Neuronal stem cell (in vitro differentiated cells): ENCODE measurements around the gene PTPRT.

ENCODE experiments used
- DNase-seq: peaks from one replicate; pipeline ENCODE4 v3.0.0-alpha.2; 2013; ENCODE audit warnings: low spot score
- H2AFZ ChIP-seq: one replicate; pipeline ENCODE4 v1.6.1; 2013; ENCODE audit warnings: mild to moderate bottlenecking, low read length, inconsistent platforms
- H2AK5ac ChIP-seq: 2 replicates; pipeline ENCODE4 v1.6.1; 2013; ENCODE audit warnings: low read depth, mild to moderate bottlenecking, inconsistent platforms, low read length, moderate library complexity, mixed read lengths
- H2BK120ac ChIP-seq: 2 replicates; pipeline ENCODE4 v1.6.1; 2013; ENCODE audit warnings: low read depth, mild to moderate bottlenecking, inconsistent platforms, low read length, moderate library complexity, mixed read lengths
- H2BK12ac ChIP-seq: one replicate; pipeline ENCODE4 v1.6.1; 2013; ENCODE audit warnings: low read length, inconsistent platforms
- H2BK15ac ChIP-seq: 2 replicates; pipeline ENCODE4 v1.6.1; 2013; ENCODE audit warnings: mild to moderate bottlenecking, low read length, inconsistent platforms, mixed read lengths
- H2BK5ac ChIP-seq: one replicate; pipeline ENCODE4 v1.6.1; 2013; ENCODE audit warnings: inconsistent platforms, mild to moderate bottlenecking, low read length, moderate library complexity
- H3K14ac ChIP-seq: one replicate; pipeline ENCODE4 v1.6.1; 2013; ENCODE audit warnings: low read length, inconsistent platforms
- H3K18ac ChIP-seq: 2 replicates; pipeline ENCODE4 v1.6.1; 2013; ENCODE audit warnings: low read length, inconsistent platforms
- H3K23ac ChIP-seq: 2 replicates; pipeline ENCODE4 v1.6.1; 2013; ENCODE audit warnings: low read depth, mild to moderate bottlenecking, mixed read lengths, low read length, inconsistent platforms; ENCODE audit not compliant: poor library complexity
- H3K27ac ChIP-seq: replicated peaks from 3 replicates; pipeline ENCODE4 v1.5.1; 2013; ENCODE audit warnings: low read length, inconsistent platforms
- H3K27me3 ChIP-seq, 3 experiments: 2 replicates each; pipeline ENCODE4 v1.6.1; 2013; ENCODE audit warnings: low read length in 3 of 3, mild to moderate bottlenecking in 2 of 3, inconsistent platforms in 1 of 3, low read depth in 1 of 3, mixed read lengths in 1 of 3, moderate library complexity in 1 of 3; ENCODE audit not compliant: control insufficient read depth in 3 of 3, insufficient read depth in 3 of 3
- H3K36me3 ChIP-seq, 2 donors: replicated peaks in 1 of 2; 2 replicates each; pipeline ENCODE4 v1.6.1; 2013; ENCODE audit warnings: low read length in 2 of 2; ENCODE audit not compliant: control insufficient read depth in 2 of 2, insufficient read depth in 2 of 2
- H3K4ac ChIP-seq: 2 replicates; pipeline ENCODE4 v1.6.1; 2013; ENCODE audit warnings: inconsistent platforms, mild to moderate bottlenecking, low read length, moderate library complexity
- H3K4me1 ChIP-seq, 2 donors: 1 replicate in 1 of 2; 2 replicates in 1 of 2; pipeline ENCODE4 v1.6.1; 2013; ENCODE audit warnings: low read length in 2 of 2, low read depth in 1 of 2; ENCODE audit not compliant: control insufficient read depth in 2 of 2, insufficient read depth in 1 of 2
- H3K4me2 ChIP-seq: one replicate; pipeline ENCODE4 v1.6.1; 2013; ENCODE audit warnings: mild to moderate bottlenecking, low read length, inconsistent platforms; ENCODE audit not compliant: insufficient read depth, poor library complexity, severe bottlenecking
- H3K4me3 ChIP-seq, 2 donors: 2 replicates each; pipeline ENCODE4 v1.5.1; 2013; ENCODE audit warnings: low read length in 2 of 2, mild to moderate bottlenecking in 2 of 2, inconsistent platforms in 1 of 2, moderate library complexity in 1 of 2
- H3K79me1 ChIP-seq: one replicate; pipeline ENCODE4 v1.6.1; 2013; ENCODE audit warnings: low read depth, mild to moderate bottlenecking, inconsistent platforms, low read length, moderate library complexity
- H3K9ac ChIP-seq: one replicate; pipeline ENCODE4 v1.6.1; 2013; ENCODE audit warnings: mild to moderate bottlenecking, low read depth, low read length, inconsistent platforms; ENCODE audit not compliant: poor library complexity
- H3K9me3 ChIP-seq, 2 donors: replicated peaks in 1 of 2; 2 replicates each; pipeline versions ENCODE3 to v1.6.1; 2013; ENCODE audit warnings: low read length in 2 of 2, mild to moderate bottlenecking in 2 of 2, inconsistent platforms in 1 of 2, low read depth in 1 of 2, mixed read lengths in 1 of 2, moderate library complexity in 1 of 2; ENCODE audit not compliant: control insufficient read depth in 2 of 2, insufficient read depth in 1 of 2
- H4K8ac ChIP-seq: one replicate; pipeline ENCODE4 v1.6.1; 2013; ENCODE audit warnings: low read depth, mild to moderate bottlenecking, inconsistent platforms, low read length, moderate library complexity
- H4K91ac ChIP-seq: one replicate; pipeline ENCODE4 v1.6.1; 2013; ENCODE audit warnings: low read length, low read depth, mild to moderate bottlenecking, inconsistent platforms; ENCODE audit not compliant: poor library complexity
- WGBS, 2 donors: extraction: QIAGEN DNeasy Blood & Tissue Kit; methylation state at CpG; one replicate each; pipeline ENCODE4 v1.1.7; 2013; ENCODE audit warnings: missing lambda C conversion rate in 2 of 2, mixed read lengths in 1 of 2; ENCODE audit not compliant: insufficient read length in 2 of 2, insufficient replicate concordance in 1 of 2; ENCODE audit errors: extremely low coverage in 2 of 2; 5-methylcytosine and 5-hydroxymethylcytosine counted together

Gene PTPRT

GRCh38 chr20:42350521-42350920 is 839.2 kb downstream of the PTPRT start:
- Histone ChIP-seq H2BK15ac (no peak overlapping the region), H2BK12ac (no peak overlapping the region), H3K27me3 (no peaks in the 10 kb centered on the region), H3K18ac (no peak overlapping the region), H3K4ac (no peak overlapping the region), H3K27ac (no peak overlapping the region), H3K4me3 (no peak overlapping the region), H2BK120ac (no peak overlapping the region), H3K36me3 (no peaks in the 10 kb centered on the region), H3K4me2 (no peak overlapping the region), H2AK5ac (no peak overlapping the region), H3K9me3 (no peaks in the 10 kb centered on the region), H2AFZ (no peak overlapping the region), H3K23ac (no peak overlapping the region), H3K9ac (no peak overlapping the region), H3K4me1 (no peaks in the 10 kb centered on the region), H3K79me1 (no peaks in the 10 kb centered on the region), H4K91ac (no peak overlapping the region), H2BK5ac (no peak overlapping the region), H4K8ac (no peak overlapping the region), H3K14ac (no peak overlapping the region)
- no peak for DNase-seq
- no CpG with 5 or more reads among the region's 7 CpGs for WGBS, 2 donors

- H2AFZ ChIP-seq, result no peak overlapping the region
- H3K27me3 ChIP-seq, result no peaks in the 10 kb centered on the region
- no peak overlapping the region for H3K4me3 ChIP-seq
- WGBS, 2 donors, result no CpG with 5 or more reads among the region's 10 CpGs
- no peak overlapping the region for H3K14ac ChIP-seq
- no peak for DNase-seq
- no peak overlapping the region for H4K91ac ChIP-seq
- H3K18ac ChIP-seq, result no peak overlapping the region
- H3K4me1 ChIP-seq, result no peaks in the 10 kb centered on the region
- no peak overlapping the region for H2AK5ac ChIP-seq
- H2BK12ac ChIP-seq, result no peak overlapping the region
- H3K23ac ChIP-seq, result no peak overlapping the region
- no peak overlapping the region for H2BK5ac ChIP-seq
- H4K8ac ChIP-seq, result no peak overlapping the region
- H3K4ac ChIP-seq, result no peak overlapping the region
- H3K36me3 ChIP-seq, result no peaks in the 10 kb centered on the region
- H2BK15ac ChIP-seq, result no peak overlapping the region
- no peak overlapping the region for H3K9ac ChIP-seq
- H3K79me1 ChIP-seq, result no peaks in the 10 kb centered on the region
- H3K4me2 ChIP-seq, result no peak overlapping the region
- H3K9me3 ChIP-seq, result no peaks in the 10 kb centered on the region
- H3K27ac ChIP-seq, result no peak overlapping the region
- no peak overlapping the region for H2BK120ac ChIP-seq
Observed at GRCh38 chr20:42346189-42347170, 843.2 kb downstream of the PTPRT start.

GRCh38 chr20:42341654-42342053 is 848.1 kb downstream of the PTPRT start:
- Histone ChIP-seq H3K79me1 (no peaks in the 10 kb centered on the region), H2AFZ (no peak overlapping the region), H3K9ac (no peak overlapping the region), H3K9me3 (no peaks in the 10 kb centered on the region), H3K4me2 (no peak overlapping the region), H3K4me3 (no peak overlapping the region), H4K91ac (no peak overlapping the region), H2BK120ac (no peak overlapping the region), H3K27ac (no peak overlapping the region), H2BK5ac (no peak overlapping the region), H3K27me3 (no peaks in the 10 kb centered on the region), H2BK12ac (no peak overlapping the region), H3K36me3 (no peaks in the 10 kb centered on the region), H4K8ac (no peak overlapping the region), H3K23ac (no peak overlapping the region), H2BK15ac (no peak overlapping the region), H3K4ac (no peak overlapping the region), H2AK5ac (no peak overlapping the region), H3K18ac (no peak overlapping the region), H3K4me1 (peaks cover 0 to 9% of the 10 kb centered on the region in 2 donors), H3K14ac (no peak overlapping the region)
- no CpG with 5 or more reads among the region's 2 CpGs for WGBS, 2 donors
- no peak for DNase-seq

- no peak overlapping the region for H3K9ac ChIP-seq
- no peak overlapping the region for H2BK15ac ChIP-seq
- H3K14ac ChIP-seq, result no peak overlapping the region
- no peak overlapping the region for H3K4me2 ChIP-seq
- H3K79me1 ChIP-seq, result no peaks in the 10 kb centered on the region
- H3K4ac ChIP-seq, result no peak overlapping the region
- H3K4me1 ChIP-seq, result peaks cover 0 to 9% of the 10 kb centered on the region in 2 donors
- no peak overlapping the region for H4K8ac ChIP-seq
- no peaks in the 10 kb centered on the region for H3K36me3 ChIP-seq
- H3K4me3 ChIP-seq, result no peak overlapping the region
- no peak overlapping the region for H3K23ac ChIP-seq
- no peak overlapping the region for H3K18ac ChIP-seq
- H4K91ac ChIP-seq, result no peak overlapping the region
- no peak overlapping the region for H2BK5ac ChIP-seq
- no CpG with 5 or more reads among the region's 4 CpGs for WGBS, 2 donors
- H2AFZ ChIP-seq, result no peak overlapping the region
- no peaks in the 10 kb centered on the region for H3K9me3 ChIP-seq
- no peak overlapping the region for H2BK12ac ChIP-seq
- no peaks in the 10 kb centered on the region for H3K27me3 ChIP-seq
- DNase-seq, result no peak
- H3K27ac ChIP-seq, result no peak overlapping the region
- no peak overlapping the region for H2AK5ac ChIP-seq
- no peak overlapping the region for H2BK120ac ChIP-seq
Observed at GRCh38 chr20:42340368-42340767, 849.3 kb downstream of the PTPRT start.
